ENCODE measurements around the gene LSS.
"Not testable (repeated sequence)": the region's sequence is repeated elsewhere in the genome, so short reads cannot be mapped to it uniquely, and the experiment has no call there.

The LSS gene

DNA sequence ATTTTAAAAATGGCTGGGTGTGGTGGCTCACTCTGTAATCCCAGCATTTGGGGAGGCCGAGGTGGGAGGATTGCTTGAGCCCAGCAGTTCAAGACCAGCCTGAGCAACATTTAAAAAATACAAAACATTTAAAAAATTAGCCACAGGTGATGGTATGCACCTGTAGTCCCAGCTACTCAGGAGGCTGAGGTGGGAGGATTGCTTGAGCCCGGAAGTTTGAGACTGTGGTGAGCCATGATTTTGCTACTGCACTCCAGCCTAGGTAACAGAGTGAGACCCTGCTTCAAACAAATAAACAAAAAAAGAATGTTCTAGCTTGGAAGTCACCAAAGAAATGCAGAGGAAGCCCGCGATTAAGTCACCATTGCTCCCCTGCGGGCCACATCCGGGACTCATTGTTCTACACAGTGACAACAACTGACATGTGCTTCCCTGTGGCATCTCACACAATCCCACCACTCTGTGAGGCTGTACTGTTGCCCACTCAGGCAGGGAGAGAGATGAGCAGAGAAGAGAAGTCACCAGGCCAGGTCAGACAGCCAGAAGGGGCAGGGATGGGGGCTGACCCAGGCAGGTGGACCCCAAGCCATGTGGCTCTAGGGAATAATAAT lies 25.9 kb downstream of the LSS start:
- DNase-seq: no peak

DNA sequence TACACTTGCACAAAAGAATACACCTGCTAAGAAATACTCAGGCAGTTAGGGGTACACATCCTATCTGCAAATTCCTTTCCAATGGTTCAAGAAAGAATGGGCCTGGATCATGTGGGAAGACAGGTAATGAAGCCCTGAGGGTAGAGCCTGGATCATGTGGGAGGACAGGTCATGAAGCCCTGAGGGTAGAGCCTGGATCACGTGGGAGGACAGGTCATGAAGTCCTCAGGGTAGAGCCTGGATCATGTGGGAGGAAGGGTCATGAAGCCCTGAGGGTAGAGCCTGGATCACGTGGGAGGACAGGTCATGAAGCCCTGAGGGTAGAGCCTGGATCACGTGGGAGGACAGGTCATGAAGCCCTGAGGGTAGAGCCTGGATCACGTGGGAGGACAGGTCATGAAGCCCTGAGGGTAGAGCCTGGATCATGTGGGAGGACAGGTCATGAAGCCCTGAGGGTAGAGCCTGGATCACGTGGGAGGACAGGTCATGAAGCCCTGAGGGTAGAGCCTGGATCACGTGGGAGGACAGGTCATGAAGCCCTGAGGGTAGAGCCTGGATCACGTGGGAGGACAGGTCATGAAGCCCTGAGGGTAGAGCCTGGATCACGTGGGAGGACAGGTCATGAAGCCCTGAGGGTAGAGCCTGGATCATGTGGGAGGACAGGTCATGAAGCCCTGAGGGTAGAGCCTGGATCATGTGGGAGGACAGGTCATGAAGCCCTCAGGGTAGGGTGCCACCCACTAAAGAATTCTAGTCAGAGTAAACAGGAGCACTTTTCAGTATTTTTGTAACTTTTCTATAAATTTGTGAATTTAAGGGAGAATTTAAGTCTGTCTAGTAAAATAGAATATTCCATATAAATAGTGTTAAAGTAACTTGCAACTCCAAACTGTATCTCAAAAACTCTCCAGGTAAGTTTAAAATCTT lies 27.4 kb downstream of the LSS start:
- not testable (repeated sequence) for DNase-seq

DNA sequence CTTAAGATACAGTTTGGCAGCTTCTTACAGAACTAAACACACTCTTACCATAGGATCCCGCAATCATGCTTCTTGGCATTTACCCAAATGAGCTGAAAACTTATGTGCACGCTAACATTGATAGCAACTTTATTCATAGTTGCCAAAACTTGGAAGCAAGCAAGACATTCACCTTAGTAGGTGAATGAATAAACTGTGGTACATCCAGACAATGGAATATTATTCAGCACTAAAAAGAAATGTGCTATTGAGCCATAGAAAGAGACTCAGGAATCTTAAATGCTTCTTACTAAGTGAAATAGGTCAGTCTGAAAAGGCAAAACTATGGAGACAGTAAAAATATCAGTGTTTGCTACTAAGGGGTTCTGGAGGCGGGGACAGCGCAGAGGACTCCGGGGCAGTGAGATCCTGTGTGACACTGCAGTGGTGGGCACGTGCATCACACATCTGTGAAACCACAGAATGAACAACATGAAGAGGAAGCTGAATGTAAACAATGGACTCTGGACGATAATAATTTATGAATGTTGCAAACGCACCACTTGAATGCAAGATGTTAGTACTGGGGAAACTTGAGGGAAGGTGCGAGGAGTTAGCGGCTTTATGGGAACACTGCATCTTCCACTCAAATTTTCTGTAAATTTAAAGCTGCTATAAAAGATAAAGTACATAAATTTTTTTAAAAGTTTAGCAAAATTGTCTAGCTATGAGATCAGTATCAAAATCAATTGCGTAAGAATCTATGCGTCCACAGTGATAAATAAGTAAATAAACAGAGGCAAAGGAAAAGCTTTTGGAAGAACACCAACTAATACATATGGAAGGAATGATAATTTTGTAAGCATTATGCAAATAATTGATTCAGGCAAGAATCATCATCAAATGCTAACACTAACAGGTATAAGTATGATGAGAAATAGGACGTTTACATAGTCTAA lies 28.9 kb downstream of the LSS start:
- no peak for DNase-seq

DNA sequence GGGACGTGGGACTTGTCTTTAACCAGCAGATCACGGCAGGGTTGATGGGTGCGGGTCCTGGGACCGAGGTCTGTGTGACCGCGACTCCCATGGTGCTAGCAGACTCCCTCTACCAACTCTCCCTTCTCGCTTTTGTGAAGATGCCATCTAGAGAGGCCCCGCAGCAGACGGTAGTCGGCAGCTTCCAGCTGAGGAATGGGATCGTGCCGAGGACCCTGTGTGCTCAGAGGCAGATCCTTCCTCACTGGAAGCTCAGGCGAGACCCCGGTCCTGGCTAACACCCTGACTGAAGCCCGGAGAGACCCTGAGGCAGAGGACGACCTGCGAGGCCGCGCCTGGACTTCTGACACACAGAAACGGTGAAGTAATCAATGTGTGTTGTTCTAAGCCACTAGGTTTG lies 31.8 kb downstream of the LSS start:
- no peak for DNase-seq

DNA sequence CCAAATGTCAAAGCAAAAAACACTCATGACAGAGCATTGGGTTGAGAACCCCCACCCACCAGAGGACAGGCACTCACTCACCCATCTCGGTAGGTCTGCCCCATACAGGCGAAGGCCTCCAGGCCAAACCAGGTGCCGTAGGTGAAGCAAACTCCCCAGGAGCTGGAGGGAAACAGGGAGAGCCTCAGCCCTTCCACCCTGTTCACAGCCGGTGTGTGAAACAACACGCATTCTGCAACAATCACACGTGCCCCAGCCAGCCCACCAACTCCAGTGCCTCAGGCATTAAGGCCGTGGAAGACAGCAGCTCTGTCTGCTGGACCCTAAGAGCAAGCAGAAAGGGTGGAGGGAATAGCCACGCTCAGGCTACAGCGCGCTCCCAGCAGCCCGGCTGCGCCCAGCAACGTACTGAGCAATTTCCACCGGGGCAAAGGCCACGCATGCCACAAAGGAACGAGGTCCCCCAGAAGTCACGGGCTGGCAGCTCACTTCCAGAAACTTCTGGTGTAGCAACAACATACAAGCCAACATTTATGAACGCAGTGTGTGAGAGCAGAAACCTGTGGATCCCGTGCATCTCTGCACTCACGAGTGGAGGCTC lies 32.9 kb downstream of the LSS start:
- no peak for DNase-seq

DNA sequence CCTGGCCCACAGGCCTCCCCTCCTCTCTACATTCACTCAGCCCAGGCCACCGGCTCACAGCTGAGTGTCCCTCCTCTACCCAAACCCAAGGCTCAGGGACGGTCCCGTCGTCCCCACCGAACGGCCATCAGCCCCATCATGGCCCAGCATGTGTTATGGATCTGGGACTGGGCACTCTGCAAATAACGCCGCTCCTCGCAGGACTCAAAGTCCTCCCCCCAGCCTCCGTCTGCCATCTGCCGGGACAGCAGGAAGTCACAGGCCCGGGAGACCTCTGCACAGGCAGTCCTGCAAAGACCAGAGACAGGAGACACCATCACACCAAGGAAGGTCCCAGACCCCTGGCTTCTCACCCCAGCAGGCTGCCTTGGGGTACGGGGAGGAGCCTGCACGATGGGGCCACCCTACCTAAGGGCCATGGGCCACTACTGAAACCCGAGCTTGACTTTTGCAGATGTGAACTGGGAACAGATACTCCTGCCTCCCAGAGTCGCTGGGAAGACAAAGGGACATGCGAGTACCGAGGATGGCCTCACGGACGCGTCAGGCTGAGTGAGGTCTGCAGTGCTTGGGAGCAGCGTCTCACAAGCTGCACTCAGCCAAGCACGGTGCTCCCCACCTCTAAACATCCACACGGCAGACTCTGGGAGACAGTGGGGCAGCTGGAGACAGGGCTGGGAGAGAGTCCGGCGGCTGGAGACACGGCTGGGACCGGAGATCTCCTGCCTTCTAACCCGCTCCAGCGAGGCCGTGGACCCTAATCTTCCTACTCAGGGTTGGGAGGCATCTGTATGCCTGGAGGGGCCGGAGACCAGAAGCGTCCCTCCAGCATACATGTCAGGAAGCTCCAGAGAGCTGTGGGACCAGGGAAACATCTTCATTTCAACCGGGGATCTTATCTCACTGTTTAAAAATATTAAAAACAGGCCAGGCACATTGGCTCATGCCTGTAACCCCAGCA lies 33.9 kb downstream of the LSS start:
- DNase-seq: no peak

DNA sequence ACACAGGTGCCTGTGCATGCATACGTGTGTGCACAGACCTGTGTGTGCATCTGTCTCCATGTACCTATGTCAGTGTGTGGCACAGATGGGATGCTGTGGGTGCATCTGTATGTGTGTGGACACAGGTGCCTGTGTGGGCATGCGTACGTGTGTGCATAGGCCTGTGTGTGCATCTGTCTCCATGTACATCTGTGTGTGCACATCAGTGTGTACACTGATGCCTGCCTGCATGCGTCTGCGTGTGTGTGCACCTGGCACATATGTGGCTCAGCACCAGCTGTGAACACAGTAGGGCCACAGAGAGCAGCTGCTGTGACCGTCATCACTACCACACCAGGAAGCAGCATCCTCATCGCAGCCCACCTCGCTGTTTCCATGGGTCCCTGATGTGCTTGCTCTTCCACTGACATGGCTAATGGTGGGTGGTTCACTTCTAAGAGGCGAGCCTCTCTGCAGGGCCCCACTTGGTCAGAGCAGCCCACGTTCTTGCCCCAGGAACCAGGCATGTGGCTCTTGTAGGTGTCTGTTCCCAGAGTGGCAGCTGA lies 34.7 kb downstream of the LSS start:
- DNase-seq: no peak

DNA sequence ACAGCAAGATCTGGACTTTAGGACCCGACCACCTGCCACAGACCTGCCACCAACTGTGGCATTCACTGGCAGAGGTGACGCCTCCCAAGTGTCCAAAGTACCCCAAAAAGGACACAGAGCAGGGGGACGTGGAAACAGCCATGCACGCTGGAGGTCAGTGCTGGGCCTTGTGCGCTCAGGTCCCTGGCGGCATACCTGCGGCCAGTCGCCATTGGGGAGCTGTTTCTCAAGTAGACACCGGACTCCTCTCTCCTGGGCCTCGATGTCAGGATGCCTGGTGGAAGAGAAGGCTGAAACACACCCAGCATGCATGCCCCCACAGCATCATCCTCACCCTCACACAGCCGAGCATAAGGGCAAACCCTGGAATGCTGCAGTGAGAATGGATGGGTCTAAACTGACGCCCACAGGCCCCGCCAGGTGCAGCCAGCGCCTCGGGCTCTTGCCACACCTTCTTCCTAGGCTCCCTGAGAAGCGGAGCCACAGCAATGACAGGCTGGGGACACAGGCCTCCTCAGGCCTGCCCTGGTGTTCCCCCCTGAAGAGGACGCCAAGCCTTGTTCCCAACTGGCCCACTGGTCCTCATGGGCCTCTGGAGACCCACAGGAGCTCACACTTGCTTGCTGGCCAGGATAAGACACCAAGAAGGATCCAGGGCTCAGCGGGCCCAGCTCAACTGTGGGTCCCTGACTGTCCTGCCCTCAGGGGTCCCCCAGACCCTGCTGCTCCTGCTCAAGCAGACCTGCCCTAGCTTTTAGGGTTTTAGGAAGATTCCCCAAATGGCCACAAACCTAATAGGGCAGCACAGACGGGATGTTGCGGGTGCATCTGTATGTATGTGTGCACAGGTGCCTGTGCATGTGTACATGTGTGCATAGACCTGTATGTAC lies 36.6 kb downstream of the LSS start:
- DNase-seq: no peak

DNA sequence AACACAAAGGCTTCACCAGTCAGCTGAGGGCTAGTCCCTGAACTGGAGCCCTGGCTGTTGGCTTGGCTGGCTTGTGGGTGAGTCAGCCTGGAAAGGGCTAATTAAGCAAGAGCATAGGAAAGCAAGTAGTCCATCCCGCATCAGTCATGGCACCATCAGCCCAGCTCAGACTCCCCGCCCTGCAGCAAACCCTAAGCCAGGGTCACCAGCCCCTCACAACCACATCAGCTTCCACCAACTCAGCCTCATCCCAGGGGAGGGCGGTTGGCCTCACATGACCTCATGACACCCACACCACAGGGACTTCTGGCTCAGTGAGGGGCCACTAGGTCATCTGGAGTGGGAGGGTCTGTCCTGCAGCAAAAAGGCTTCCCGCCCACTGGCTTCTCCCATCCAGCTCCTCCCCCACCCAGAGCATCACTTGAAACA lies 37.3 kb downstream of the LSS start:
- DNase-seq: no peak

DNA sequence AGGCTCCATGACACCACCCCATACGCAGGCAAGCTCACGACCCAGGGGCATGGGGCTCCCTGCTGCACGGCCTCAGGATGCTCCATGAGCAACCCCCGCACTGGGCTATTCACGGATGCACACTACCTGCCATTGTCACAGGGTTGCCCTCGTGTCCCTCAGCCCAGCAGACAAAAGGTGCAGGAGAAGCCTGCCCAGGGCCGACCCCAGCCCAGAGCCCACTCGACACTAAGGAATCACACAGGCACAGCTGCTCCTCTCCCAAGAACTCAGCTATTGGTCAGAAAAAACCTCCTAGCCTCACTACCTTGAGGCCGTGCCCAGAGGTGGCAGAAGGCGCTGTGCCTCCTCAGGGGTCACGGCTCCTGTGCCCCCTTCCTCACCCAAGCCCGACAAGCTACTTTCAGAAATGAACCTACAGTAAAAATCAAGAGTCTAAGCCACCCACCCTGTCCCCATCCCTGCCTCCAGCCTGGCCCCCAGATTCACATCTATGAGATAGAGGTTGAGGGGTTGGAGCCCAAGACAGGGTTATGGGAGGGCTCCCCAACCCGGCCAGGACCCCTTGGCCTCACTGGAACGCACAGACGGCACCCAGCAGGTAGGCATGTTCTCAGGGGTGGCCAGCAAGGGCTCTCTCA lies 38.0 kb downstream of the LSS start:
- no peak for DNase-seq

DNA sequence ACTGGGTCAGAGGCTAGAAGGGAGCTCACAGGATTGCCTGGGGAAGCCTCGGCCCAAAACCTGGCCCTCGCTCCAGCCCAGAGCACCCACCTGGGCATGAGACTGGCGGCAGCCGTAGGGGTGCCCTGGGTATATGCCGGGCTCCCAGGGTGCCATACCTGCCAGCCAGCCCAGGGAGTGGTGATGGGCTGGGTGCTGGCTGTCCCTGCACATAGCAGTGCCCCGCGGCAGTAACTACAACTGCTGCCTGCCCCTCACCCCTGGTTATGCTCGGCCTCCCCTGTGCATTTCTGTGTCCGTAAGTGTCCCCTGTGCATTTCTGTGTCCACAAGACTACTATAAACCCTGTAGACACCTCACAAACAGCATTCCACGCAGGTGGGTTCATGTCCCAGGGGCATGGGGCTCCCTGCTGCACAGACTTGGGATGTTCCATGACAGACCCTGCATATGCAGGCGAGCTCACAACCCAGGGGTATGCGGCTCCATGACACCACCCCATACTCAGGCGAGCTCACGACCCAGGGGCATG lies 38.5 kb downstream of the LSS start:
- DNase-seq: no peak

DNA sequence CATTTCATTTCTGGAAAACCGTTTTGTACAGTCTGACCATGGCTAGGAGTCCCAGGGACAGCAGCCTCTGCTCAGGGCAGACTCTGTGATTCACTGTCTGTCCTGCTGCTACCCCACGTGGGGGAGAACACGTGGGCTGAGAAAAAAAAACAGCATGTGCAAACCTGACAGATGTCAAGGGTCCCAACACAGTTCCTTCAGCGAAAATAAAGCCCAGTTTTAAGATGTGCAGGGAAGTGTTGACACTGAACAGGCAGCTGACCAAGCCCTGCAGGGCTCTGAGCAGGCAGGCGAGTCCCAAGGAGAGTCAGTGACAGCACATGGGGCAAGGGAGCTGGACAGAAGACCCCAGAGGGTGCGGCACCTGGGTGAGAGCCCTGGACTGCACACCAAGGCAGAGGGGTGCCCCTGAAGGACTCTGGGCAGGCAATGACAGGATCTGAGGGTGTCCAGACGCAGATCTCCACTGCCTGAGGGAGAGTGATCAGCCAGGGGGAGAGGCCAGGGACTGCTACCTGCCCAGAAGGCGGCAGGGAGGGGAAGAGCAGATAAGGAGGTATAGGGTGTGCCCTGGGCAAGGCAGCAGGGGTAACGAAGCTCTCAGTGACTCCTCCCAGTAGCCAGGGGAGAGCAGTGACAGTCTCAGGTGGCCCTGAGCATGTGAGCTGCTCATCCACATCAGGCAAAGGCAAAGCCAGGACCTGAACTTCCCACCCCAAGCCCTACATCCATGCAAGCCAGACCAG lies 39.2 kb downstream of the LSS start:
- DNase-seq: no peak

DNA sequence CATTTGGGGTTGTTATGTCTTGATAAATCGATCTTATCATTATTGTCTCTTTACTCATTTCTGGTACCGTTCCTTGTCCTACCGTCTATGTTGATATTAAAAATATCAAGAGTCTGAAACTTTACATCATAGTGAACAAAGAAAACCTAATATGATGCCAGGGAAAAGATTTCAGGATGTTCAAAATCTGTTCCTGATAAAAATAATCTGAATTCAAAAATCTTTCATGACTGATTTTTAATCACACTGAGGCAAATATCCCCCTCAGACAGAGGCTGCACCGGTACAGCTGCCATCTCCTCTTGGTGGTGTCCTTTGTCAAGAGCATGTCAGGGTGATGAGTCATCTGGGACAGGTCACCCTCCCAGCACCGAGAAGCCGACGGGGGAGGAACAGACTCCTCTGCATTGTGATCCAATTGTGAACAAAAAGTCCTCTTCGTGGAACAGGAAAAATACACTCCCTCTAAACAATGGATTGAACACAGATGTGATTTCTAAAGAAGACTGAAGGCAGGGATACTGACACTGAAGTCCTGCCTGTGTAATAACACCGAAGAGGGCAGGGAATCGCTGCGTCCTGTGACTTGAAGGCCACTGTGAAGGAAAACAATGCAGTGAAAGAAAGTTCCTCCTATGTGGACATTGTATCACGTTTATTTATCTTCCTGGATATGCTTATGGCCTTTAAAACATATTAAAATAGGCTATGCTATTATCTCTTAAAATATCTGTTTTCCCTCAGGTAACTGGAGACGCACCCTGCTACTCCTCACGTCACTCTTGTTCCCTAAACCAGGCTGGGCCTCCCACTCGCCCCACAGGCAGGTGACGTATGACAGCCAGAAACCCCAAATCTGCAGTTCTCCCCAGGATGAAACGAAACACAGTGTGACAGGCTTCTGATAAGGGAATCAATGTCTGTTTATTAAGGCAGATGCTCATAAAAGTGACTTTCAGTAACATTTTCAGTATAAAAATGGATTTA lies 40.1 kb downstream of the LSS start:
- DNase-seq: no peak

DNA sequence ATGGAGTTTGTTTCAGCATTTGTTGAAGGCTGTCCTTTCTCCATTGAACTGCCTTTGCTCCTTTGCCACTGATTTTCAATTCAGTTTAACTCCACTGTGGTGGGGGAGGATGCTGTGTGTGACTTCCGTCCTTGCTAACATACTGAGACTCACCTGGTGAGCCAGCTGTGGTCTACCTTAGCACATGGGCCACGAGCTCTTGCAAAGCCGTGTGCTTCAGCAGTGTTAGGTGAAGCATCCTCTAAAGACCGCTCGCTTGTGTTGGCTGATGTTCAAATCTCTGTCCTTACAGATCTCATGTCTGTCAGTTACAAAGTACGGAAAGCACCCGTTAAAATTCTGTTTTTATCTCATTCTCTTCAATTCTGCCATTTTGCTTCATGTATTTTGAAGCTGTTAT lies 40.8 kb downstream of the LSS start:
- no peak for DNase-seq

DNA sequence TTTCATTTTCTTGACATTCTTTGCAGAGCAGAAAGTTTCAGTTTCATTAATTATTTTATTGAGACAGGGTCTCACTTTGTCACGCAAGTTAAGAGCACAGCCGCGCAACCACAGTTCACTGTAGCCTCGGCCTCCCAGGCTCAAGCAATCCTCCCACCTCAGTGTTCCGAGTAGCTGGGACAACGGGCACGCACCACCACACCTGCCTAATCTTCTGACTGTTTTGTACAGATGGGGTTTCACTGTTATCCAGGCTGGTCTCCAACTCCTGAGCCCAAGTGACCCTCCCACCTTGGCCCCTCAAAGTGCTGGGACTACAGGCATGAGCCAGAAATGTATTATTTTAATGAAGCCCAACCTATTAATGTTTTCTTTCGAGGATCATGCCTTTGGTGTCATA lies 41.3 kb downstream of the LSS start:
- no peak for DNase-seq

DNA sequence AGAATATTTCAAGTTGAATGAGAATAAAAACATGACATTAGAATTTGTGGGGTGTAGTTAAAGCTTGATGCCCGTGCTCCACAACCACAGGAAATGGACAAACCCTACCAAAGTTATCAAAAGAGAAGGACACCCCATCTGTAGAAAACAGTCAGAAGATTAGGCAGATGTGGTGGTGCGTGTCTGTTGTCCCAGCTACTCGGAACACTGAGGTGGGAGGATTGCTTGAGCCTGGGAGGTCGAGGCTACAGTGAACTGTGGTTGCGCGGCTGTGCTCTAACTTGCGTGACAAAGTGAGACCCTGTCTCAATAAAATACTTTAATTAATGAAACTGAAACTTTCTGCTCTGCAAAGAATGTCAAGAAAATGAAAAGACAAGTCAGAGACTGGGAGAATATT lies 42.9 kb downstream of the LSS start:
- no peak for DNase-seq
